Ishikawa (cell line): ENCODE measurements around the gene RGS9.

Experiments used
- CEBPB ChIP-seq: IDR thresholded peaks from 2 replicates; pipeline ENCODE4 v1.6.1; 2012
- CREB1 ChIP-seq: IDR thresholded peaks from 2 replicates; pipeline ENCODE4 v1.6.1; 2012; ENCODE audit warnings: low read depth
- EGR1 ChIP-seq: IDR thresholded peaks from 2 replicates; pipeline ENCODE4 v1.6.1; 2012
- EP300 ChIP-seq: IDR thresholded peaks from 2 replicates; pipeline ENCODE4 v1.6.1; 2012; ENCODE audit warnings: borderline replicate concordance
- FOXM1 ChIP-seq: IDR thresholded peaks from 2 replicates; pipeline ENCODE4 v1.6.1; 2012; ENCODE audit warnings: low read depth, borderline replicate concordance
- MAX ChIP-seq: IDR thresholded peaks from 2 replicates; pipeline ENCODE4 v1.6.1; 2012
- NFIC ChIP-seq: IDR thresholded peaks from 2 replicates; pipeline ENCODE4 v1.6.1; 2012
- RAD21 ChIP-seq: IDR thresholded peaks from 2 replicates; pipeline ENCODE4 v1.6.1; 2012; ENCODE audit warnings: low read depth
- REST ChIP-seq: IDR thresholded peaks from 2 replicates; pipeline ENCODE4 v1.6.1; 2012; ENCODE audit warnings: low read depth, mild to moderate bottlenecking
- TAF1 ChIP-seq: IDR thresholded peaks from 2 replicates; pipeline ENCODE4 v1.6.1; 2012; ENCODE audit warnings: low read depth, mild to moderate bottlenecking
- TCF12 ChIP-seq: IDR thresholded peaks from 2 replicates; pipeline ENCODE4 v1.6.1; 2012; ENCODE audit warnings: low read depth
- TEAD4 ChIP-seq: IDR thresholded peaks from 2 replicates; pipeline ENCODE4 v1.6.1; 2012
- USF1 ChIP-seq: IDR thresholded peaks from 2 replicates; pipeline ENCODE4 v1.6.1; 2012
- YY1 ChIP-seq: IDR thresholded peaks from 2 replicates; pipeline ENCODE4 v1.6.1; 2012; ENCODE audit warnings: low read depth
- ZBTB7A ChIP-seq: IDR thresholded peaks from 2 replicates; pipeline ENCODE4 v1.6.1; 2012; ENCODE audit warnings: low read depth

Gene RGS9

GRCh38 chr17:65185668-65186382, 48.7 kb downstream of the RGS9 start:
- TF ChIP-seq TCF12, result no peak
- no peak for TF ChIP-seq TAF1
- TF ChIP-seq EGR1, result no peak
- no peak for TF ChIP-seq YY1
- TF ChIP-seq TEAD4, result no peak
- TF ChIP-seq CREB1, result no peak
- no peak for TF ChIP-seq USF1
- no peak for TF ChIP-seq EP300
- TF ChIP-seq REST, result no peak
- no peak for TF ChIP-seq CEBPB
- no peak for TF ChIP-seq ZBTB7A

GRCh38 chr17:65190467-65191097, 53.4 kb downstream of the RGS9 start:
- TF ChIP-seq CREB1, result no peak
- no peak for TF ChIP-seq EP300
- TF ChIP-seq FOXM1, result no peak
- no peak for TF ChIP-seq ZBTB7A
- no peak for TF ChIP-seq TAF1
- no peak for TF ChIP-seq TCF12
- TF ChIP-seq USF1, result no peak
- TF ChIP-seq MAX, result no peak
- TF ChIP-seq CEBPB, result no peak
- TF ChIP-seq NFIC, result no peak
- no peak for TF ChIP-seq REST
- TF ChIP-seq TEAD4, result no peak
- TF ChIP-seq YY1, result no peak

GRCh38 chr17:65191811-65192740, 54.9 kb downstream of the RGS9 start:
- TF ChIP-seq FOXM1 (no peak), MAX (no peak), RAD21 (no peak), ZBTB7A (no peak), TEAD4 (peak; percentile 60), REST (no peak), CEBPB (peak; percentile 70), TAF1 (no peak), CREB1 (no peak), YY1 (no peak), EGR1 (no peak), NFIC (peak; percentile 8; the same call in 1 of the 2 replicates), USF1 (no peak), TCF12 (peak; percentile 63; the same call in 1 of the 2 replicates), EP300 (peak; percentile 44; the same call in 1 of the 2 replicates)
